ENCODE data around the gene NOTCH4. TPM values are rescaled to one million over a fixed set of nuclear protein-coding genes. Genes with fewer than 3 reads are reported as not detected.

Gene NOTCH4
- total RNA-seq (2022; extraction: Qiagen RNA extraction), result 0.59 to 0.98 TPM (median 0.75 TPM) in 5 replicates

DNA sequence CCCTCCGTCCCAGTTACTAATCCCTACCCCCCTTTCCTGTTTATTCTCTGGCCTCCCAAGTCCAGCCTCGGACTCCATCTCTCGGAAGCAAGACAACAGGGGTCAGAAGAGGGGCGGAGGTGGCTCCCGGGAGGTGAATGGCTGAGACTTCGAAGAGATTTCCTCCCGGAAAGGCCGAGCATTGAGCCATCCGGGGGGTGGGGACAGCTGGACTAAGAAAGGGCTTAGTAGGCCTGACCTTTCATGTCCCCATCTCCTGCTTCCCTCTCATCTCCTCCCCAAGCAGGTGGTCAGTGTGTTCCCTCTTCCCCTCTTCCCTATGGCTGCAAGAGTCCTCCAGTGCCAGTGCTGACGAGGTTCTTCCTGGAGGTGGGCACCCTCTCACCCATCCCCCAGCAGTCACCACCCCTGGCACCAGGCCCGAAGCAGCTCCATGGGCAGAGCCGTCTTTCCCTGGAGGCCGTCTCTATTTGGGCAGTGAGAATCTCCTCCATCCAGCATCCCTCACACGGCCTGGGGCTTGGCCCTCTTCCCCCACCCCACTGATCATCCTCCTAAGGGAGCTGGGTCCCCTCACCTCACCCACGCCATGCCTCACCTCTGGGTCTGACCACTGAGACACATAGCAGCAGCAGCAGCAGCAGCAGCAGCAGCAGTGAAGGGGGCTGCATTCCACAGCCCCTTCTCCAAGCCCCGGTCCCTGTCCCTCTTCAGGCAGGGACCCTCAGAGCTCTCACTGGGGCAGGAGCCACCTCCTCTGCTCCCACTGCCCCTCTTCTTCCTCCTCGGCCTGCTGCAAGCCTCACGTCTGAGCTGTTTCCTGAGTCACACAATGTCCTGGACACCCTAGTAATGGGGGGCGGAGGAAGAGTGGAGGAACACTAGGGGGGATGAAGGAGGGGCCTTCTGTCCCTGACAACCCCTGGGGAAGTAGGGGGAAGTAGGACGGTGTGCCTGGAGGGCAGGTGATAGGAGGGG lies at the start of gene NOTCH4:
Gene NOTCH4 (minus strand): TSS at position 810 of the 978 bp plus-strand sequence. CDS start 139 bp downstream, at position 671.

GRCh38 chr6:32192608-32193039 lies 31.2 kb downstream of the NOTCH4 start, which contains the start of gene GPSM3:
Gene GPSM3, minus strand, starts transcription at chr6:32192643. Its CDS starts 130 bp downstream, at chr6:32192513.

DNA sequence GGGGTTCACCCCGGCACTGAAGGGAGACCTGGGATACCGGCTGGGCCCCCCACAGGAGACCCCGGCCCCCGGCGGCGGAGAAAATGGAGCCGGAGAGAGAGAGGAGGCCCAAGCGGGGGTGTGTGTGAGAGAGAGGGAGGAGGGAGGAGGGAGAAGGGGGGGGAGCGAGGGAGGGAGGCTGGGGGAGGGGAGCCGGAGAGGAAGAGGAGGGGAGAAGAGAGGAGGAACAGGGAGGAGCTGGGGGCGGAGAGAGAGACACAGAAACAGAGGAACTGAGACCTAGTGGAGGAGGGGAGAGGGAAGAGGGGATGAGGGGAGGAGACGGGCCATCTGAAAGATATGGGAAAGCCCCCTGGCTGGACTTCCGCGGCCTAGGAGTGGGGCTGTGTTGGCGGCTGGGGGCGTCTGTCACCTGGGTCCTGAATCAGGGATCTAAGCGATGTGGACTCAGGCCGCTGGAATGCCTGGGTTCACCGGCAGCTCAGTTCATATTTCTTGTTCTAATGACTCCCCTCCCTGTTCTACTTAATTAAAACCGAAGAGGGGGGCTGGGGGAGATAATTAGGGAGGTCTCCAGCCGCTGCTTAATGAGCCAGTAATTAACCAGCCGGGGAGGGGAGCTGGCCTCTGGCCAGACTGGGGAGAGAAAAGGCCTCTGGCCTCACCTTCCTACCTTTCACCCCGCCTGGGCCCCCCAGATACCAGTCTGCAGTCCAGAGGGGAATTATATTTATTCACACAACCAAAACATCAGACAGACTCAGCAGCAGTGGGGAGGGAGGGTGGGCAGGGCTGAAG lies 33.6 kb downstream of the NOTCH4 start, which contains the start of gene PBX2:
Gene PBX2 (minus strand): TSS at position 149 of the 798 bp plus-strand sequence. CDS start 287 bp downstream, outside the sequence.

DNA sequence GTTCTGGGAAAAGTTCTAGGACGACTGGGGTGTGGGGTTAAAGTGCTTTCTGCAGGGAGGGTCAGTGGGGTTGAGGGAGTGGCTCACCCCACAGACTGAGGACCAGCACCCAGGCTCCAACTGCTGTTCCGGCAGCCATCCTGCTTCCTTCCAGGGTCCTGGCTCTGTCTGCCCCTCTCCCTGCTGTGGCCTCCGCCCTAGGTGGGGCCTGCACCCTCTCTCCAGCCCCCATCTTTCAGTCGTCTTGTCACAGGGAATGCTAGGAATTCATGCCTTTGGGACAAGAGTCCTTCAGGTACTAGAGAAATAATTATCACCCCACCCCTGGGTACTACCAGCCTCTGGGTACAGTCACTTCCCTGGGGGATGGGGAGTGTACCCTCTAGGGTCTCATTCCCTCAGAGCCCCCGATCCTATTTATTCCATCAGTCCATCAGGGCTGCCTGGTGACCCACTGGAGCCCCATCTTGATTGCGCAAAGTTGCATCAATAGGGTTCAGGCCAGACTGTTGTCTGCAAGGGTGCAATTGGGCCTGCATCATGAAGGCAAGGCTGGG lies 39.7 kb downstream of the NOTCH4 start, which contains the start of gene AGER:
Gene AGER (minus strand): TSS at position 170 of the 557 bp plus-strand sequence. CDS start 31 bp downstream, at position 139.

GRCh38 chr6:32177788-32178546 lies 45.9 kb downstream of the NOTCH4 start, which contains the start of gene RNF5:
Gene RNF5, plus strand, starts transcription at chr6:32178405. Its CDS starts 107 bp downstream, at chr6:32178512.

GRCh38 chr6:32175711-32176475 lies 48.0 kb downstream of the NOTCH4 start, which contains the start of gene AGPAT1:
Gene AGPAT1, minus strand, starts transcription at chr6:32176084. Its CDS starts 4,588 bp downstream, at chr6:32171496.

DNA sequence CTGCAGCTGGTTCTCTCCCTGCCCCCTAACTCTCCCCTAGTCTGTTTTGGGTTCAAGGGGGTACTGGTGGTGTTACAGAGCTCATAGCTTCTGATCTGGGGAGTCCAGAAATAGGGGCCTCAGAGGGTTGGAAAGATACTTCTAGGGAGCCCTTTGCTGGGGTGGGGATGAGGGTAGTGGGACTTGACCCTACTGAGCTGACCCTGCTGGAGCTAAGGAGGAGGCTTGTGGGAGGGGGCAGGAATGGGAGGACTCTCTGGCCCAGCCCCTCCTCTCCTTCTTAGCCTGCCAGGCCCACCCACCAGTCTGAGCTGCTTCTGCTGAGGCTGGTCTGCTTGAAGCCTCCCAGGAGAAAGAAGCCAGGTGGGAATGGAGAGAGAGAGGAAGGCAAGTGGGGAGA lies 59.6 kb downstream of the NOTCH4 start, which contains the start of gene EGFL8:
Gene EGFL8 (plus strand): TSS at position 301 of the 400 bp plus-strand sequence. CDS start 1,571 bp downstream, outside the sequence.

GRCh38 chr6:32153564-32154513 lies 70.0 kb downstream of the NOTCH4 start, which contains the start of gene PPT2:
Gene PPT2, plus strand, starts transcription at chr6:32154141. Its CDS starts 454 bp downstream, at chr6:32154595.

GRCh38 chr6:32151863-32152768 lies 71.8 kb downstream of the NOTCH4 start, which contains the start of gene PRRT1:
Gene PRRT1, minus strand, starts transcription at chr6:32151939. Its CDS starts 112 bp downstream, at chr6:32151827.

Other genes with a start within 250 kb of the NOTCH4 start
- gene C4A, start 242.0 kb downstream of the NOTCH4 start, total RNA-seq (2022; extraction: Qiagen RNA extraction), result 0.63 to 1.2 TPM (median 0.89 TPM) in 5 replicates
- 0.47 to 0.90 TPM (median 0.64 TPM) in 5 replicates for gene C4B, start 209.3 kb downstream of the NOTCH4 start, total RNA-seq (2022; extraction: Qiagen RNA extraction)
- 0.09 TPM in 1 of 5 replicates, not detected in the others for gene CYP21A2, start 185.7 kb downstream of the NOTCH4 start, total RNA-seq (2022; extraction: Qiagen RNA extraction)
- 0.33 to 0.85 TPM (median 0.53 TPM) in 5 replicates for gene TNXB, start 114.7 kb downstream of the NOTCH4 start, total RNA-seq (2022; extraction: Qiagen RNA extraction)
- 23.7 to 36.6 TPM (median 35.8 TPM) in 5 replicates for gene ATF6B, start 95.8 kb downstream of the NOTCH4 start, total RNA-seq (2022; extraction: Qiagen RNA extraction)
- gene FKBPL, start 93.8 kb downstream of the NOTCH4 start, total RNA-seq (2022; extraction: Qiagen RNA extraction), result 6.5 to 7.7 TPM (median 6.9 TPM) in 5 replicates
- 0.35 to 1.1 TPM (median 0.68 TPM) in 5 replicates for gene PRRT1, start 72.1 kb downstream of the NOTCH4 start, total RNA-seq (2022; extraction: Qiagen RNA extraction)
- gene PPT2, start 69.9 kb downstream of the NOTCH4 start, total RNA-seq (2022; extraction: Qiagen RNA extraction), result 7.1 to 9.4 TPM (median 9.0 TPM) in 5 replicates
- gene EGFL8, start 59.5 kb downstream of the NOTCH4 start, total RNA-seq (2022; extraction: Qiagen RNA extraction), result 0.70 to 2.2 TPM (median 1.5 TPM) in 5 replicates
- 32.1 to 44.9 TPM (median 44.4 TPM) in 5 replicates for gene AGPAT1, start 48.0 kb downstream of the NOTCH4 start, total RNA-seq (2022; extraction: Qiagen RNA extraction)
- 32.0 to 43.1 TPM (median 40.9 TPM) in 5 replicates for gene RNF5, start 45.7 kb downstream of the NOTCH4 start, total RNA-seq (2022; extraction: Qiagen RNA extraction)
- gene AGER, start 39.8 kb downstream of the NOTCH4 start, total RNA-seq (2022; extraction: Qiagen RNA extraction), result 0.47 to 1.8 TPM (median 1.4 TPM) in 5 replicates
- 13.5 to 18.9 TPM (median 17.2 TPM) in 5 replicates for gene PBX2, start 33.9 kb downstream of the NOTCH4 start, total RNA-seq (2022; extraction: Qiagen RNA extraction)
- gene GPSM3, start 31.4 kb downstream of the NOTCH4 start, total RNA-seq (2022; extraction: Qiagen RNA extraction), result 0.26 to 0.48 TPM (median 0.36 TPM) in 5 replicates
- not detected in 5 replicates for gene TSBP1, start 147.8 kb upstream of the NOTCH4 start, total RNA-seq (2022; extraction: Qiagen RNA extraction)
- gene BTNL2, start 183.1 kb upstream of the NOTCH4 start, total RNA-seq (2022; extraction: Qiagen RNA extraction), result not detected in 5 replicates
- gene HLA-DRA, start 215.8 kb upstream of the NOTCH4 start, total RNA-seq (2022; extraction: Qiagen RNA extraction), result not detected in 5 replicates